Fibroblast of lung (primary cell): ENCODE results near the gene SCAMP3. TPM values are rescaled to one million over a fixed set of nuclear protein-coding genes. Genes with fewer than 3 reads are reported as not detected.
"Not testable (repeated sequence)": the region's sequence is repeated elsewhere in the genome, so short reads cannot be mapped to it uniquely, and the experiment has no call there.

Experiments used
- DNase-seq, 2 donors: peaks; one replicate each; pipeline versions ENCODE4 v3.0.0 to v3.0.0-alpha.2; 2010; ENCODE audit warnings: low read depth in 2 of 2
- H2AFZ ChIP-seq: 2 replicates; pipeline ENCODE4 v1.5.1; 2012; ENCODE audit warnings: low read length, control low read depth, inconsistent platforms
- H3K27ac ChIP-seq: 2 replicates; pipeline ENCODE4 v1.5.1; 2011; ENCODE audit warnings: low read length, control low read depth; ENCODE audit not compliant: insufficient read depth
- H3K27me3 ChIP-seq: 2 replicates; pipeline ENCODE4 v1.5.1; 2011; ENCODE audit warnings: mild to moderate bottlenecking, low read length; ENCODE audit not compliant: control insufficient read depth, insufficient read depth
- H3K36me3 ChIP-seq: 2 replicates; pipeline ENCODE4 v1.5.1; 2011; ENCODE audit warnings: low read length; ENCODE audit not compliant: control insufficient read depth, insufficient read depth
- H3K4me1 ChIP-seq: 2 replicates; pipeline ENCODE4 v1.5.1; 2011; ENCODE audit warnings: low read length; ENCODE audit not compliant: control insufficient read depth, insufficient read depth; ENCODE audit errors: extremely low read depth
- H3K4me2 ChIP-seq: 2 replicates; pipeline ENCODE4 v1.5.1; 2011; ENCODE audit warnings: low read length, control low read depth; ENCODE audit not compliant: insufficient read depth; ENCODE audit errors: extremely low read depth
- H3K4me3 ChIP-seq, 4 experiments: fragments of 200-600 bp in 1 of 4; sonication (generic) in 1 of 4; replicated peaks in 1 of 4; 2 replicates each; pipeline ENCODE4 v1.5.1; 2011 to 2016; ENCODE audit warnings: low read length in 4 of 4, low read depth in 3 of 4, mild to moderate bottlenecking in 3 of 4, control low read depth in 2 of 4, inconsistent platforms in 1 of 4, mixed read lengths in 1 of 4; ENCODE audit not compliant: insufficient read depth in 1 of 4; ENCODE audit errors: control extremely low read depth in 1 of 4
- H3K79me2 ChIP-seq: 2 replicates; pipeline ENCODE4 v1.5.1; 2012; ENCODE audit warnings: mild to moderate bottlenecking, low read length, inconsistent platforms; ENCODE audit not compliant: control insufficient read depth, insufficient read depth
- H3K9ac ChIP-seq: 2 replicates; pipeline ENCODE4 v1.5.1; 2011; ENCODE audit warnings: mild to moderate bottlenecking, low read length, control low read depth; ENCODE audit not compliant: insufficient read depth
- H3K9me3 ChIP-seq: 2 replicates; pipeline ENCODE4 v1.5.1; 2012; ENCODE audit warnings: low read depth, low read length; ENCODE audit not compliant: control insufficient read depth, insufficient read depth
- H4K20me1 ChIP-seq: 2 replicates; pipeline ENCODE4 v1.5.1; 2011; ENCODE audit warnings: low read length; ENCODE audit not compliant: control insufficient read depth, insufficient read depth; ENCODE audit errors: extremely low read depth
- CTCF ChIP-seq, 2 donors: IDR thresholded peaks in 1 of 2; conservative IDR thresholded peaks in 1 of 2; 1 replicate in 1 of 2; 2 replicates in 1 of 2; pipeline ENCODE4 v1.5.1; 2011 to 2012; ENCODE audit warnings: low read length in 2 of 2, control low read depth in 1 of 2, inconsistent platforms in 1 of 2, low read depth in 1 of 2, mild to moderate bottlenecking in 1 of 2
- EZH2 ChIP-seq: IDR thresholded peaks from 2 replicates; pipeline ENCODE4 v1.5.1; 2012; ENCODE audit warnings: low read length, control low read depth, mild to moderate bottlenecking; ENCODE audit errors: missing control alignments
- polyA plus RNA-seq, 2 donors: library from polyadenylated mRNA; depleted of rRNA in 1 of 2; stranded (reverse) in 1 of 2; unstranded in 1 of 2; fragments of >200 nt; gene quantifications; 2 replicates each; pipeline ENCODE4 v1.2.1, GENCODE V29; 2011 to 2012; ENCODE audit warnings: missing spikeins in 1 of 2
- total RNA-seq: library from RNA; depleted of rRNA; stranded (reverse); fragments of >200 nt; gene quantifications from 2 replicates; pipeline ENCODE4 v1.2.1, GENCODE V29; 2014

Gene SCAMP3
- total and polyA plus RNA-seq, 2 donors (not counting 1 experiment from before 2014, with no cell fraction given): 33.2 to 106 TPM

DNA sequence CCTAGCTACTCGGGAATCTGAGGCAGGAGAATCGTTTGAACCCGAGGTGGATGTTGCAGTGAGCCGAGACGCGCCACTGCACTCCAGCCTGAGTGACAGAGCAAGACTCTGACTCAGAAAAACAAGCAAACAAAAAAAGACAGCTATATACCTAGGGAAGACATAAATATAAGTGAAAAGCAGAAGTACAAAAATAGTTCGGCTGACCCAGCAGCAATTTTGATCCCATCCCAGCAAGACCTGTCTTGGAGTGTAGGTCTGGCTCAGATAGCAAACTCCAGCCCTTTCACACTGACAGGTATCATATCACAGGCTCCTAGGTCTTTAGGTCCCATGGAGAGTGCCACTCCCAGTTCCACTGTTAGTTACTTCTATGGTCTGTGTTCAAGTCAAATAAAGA is 39.1 kb downstream of the SCAMP3 start:
- no peaks in the 10 kb centered on the region for H3K36me3 ChIP-seq
- no peaks in the 10 kb centered on the region for H3K9me3 ChIP-seq
- no peak overlapping the region for H3K9ac ChIP-seq
- no peaks in the 10 kb centered on the region for H4K20me1 ChIP-seq
- no peak overlapping the region for H3K4me2 ChIP-seq
- H3K27me3 ChIP-seq: no peaks in the 10 kb centered on the region
- DNase-seq: no peak
- no peak for TF ChIP-seq CTCF (conservative IDR thresholded peaks at IDR 0.05 in 1 of 2, IDR thresholded peaks at IDR 0.05 in 1 of 2; ENCODE audit: low read depth in 1 of 2, low read length in 2 of 2)
- no peak overlapping the region for H3K4me3 ChIP-seq
- H2AFZ ChIP-seq: no peak overlapping the region
- peaks cover 11% of the 10 kb centered on the region for H3K79me2 ChIP-seq
- H3K4me1 ChIP-seq: peaks cover 16% of the 10 kb centered on the region
- H3K27ac ChIP-seq: no peak overlapping the region

DNA sequence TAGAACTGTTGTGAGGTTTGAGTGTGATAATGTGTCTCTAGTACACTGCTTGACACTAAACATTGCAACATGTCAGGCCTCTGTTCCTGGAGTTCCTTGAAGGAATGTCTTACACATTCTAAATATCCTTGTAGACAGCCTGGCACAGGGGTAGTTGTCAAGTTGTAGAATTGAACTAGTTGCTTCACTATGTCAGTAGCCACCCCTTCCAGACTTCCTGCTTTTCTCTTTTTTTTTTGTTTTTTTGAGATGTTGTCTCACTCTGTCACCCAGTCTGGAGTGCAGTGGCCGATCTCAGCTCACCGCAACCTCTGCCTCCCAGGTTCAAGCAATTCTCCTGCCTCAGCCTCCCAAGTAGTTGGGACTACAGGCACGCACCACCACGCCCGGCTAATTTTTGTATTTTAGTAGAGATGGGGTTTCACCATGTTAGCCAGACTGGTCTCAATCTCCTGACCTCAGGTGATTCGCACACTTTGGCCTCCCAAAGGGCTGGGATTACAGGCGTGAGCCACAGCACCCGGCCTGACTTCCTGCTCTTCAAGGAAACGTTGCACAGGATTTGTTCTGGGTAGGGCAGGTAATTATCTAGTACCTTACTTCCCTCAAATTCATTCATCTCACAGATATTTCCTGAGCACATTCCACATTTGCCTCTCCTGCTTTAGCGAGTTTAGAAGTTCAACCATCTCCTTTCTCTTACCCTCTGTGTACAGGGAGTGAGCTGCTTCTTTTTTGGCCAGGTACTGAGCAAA is 41.8 kb downstream of the SCAMP3 start:
- not testable (repeated sequence) for H3K4me1 ChIP-seq, H3K27ac ChIP-seq, DNase-seq, H3K79me2 ChIP-seq, H3K4me3 ChIP-seq, H3K9ac ChIP-seq, H4K20me1 ChIP-seq, H3K9me3 ChIP-seq, H3K27me3 ChIP-seq, H3K36me3 ChIP-seq, H3K4me2 ChIP-seq, H2AFZ ChIP-seq

- Histone ChIP-seq H3K27me3 (no peaks in the 10 kb centered on the region), H3K4me2 (no peak overlapping the region), H3K36me3 (no peaks in the 10 kb centered on the region), H4K20me1 (no peaks in the 10 kb centered on the region), H3K9ac (no peak overlapping the region), H3K27ac (no peak overlapping the region), H2AFZ (peak overlapping the region; percentile 30), H3K9me3 (no peaks in the 10 kb centered on the region), H3K79me2 (no peaks in the 10 kb centered on the region), H3K4me1 (peaks cover 5% of the 10 kb centered on the region), H3K4me3 (no peak overlapping the region)
- DNase-seq: peak in 1 of 2 donors; percentile 20
- TF ChIP-seq CTCF (conservative IDR thresholded peaks at IDR 0.05 in 1 of 2, IDR thresholded peaks at IDR 0.05 in 1 of 2; ENCODE audit: low read depth in 1 of 2, low read length in 2 of 2) (no peak), EZH2 (no peak)
Measured at GRCh38 chr1:155219592-155220031, 42.5 kb downstream of the SCAMP3 start.
